ENCODE results near the gene SERAC1. TPM values are rescaled to one million over a fixed set of nuclear protein-coding genes. Genes with fewer than 3 reads are reported as not detected.

The SERAC1 gene
- total and polyA plus RNA-seq, 4 donors = 2.0 to 4.4 (median 2.3) TPM

- Histone ChIP-seq H3K36me3 (ENCODE audit: control insufficient read depth in 4 of 4, insufficient read depth in 3 of 4, low read depth in 1 of 4, low read length in 3 of 4) (peaks cover 6 to 50% (median 23%) of the 10 kb centered on the region in 4 donors), H3K4me1 (ENCODE audit: control insufficient read depth in 4 of 4, insufficient read depth in 4 of 4, low read length in 3 of 4) (no peaks in the 10 kb centered on the region), H3K9me3 (ENCODE audit: control insufficient read depth in 4 of 4, low read length in 3 of 4) (no peaks in the 10 kb centered on the region), H3K9ac (ENCODE audit: low read depth in 1 of 2, low read length in 2 of 2) (no peak overlapping the region), H3K27ac (ENCODE audit: low read depth in 1 of 2, low read length in 2 of 2) (no peak overlapping the region), H3K27me3 (ENCODE audit: control insufficient read depth in 4 of 4, insufficient read depth in 4 of 4, low read length in 3 of 4) (no peaks in the 10 kb centered on the region), H3K4me3 (ENCODE audit: low read depth in 1 of 3, low read length in 3 of 3) (no peak overlapping the region)
- 94% methylated on average over 6 of the region's 6 CpGs for WGBS
- TF ChIP-seq ATF3 (IDR thresholded peaks at IDR 0.05) = no peak
- no peak for TF ChIP-seq SP1 (IDR thresholded peaks at IDR 0.05)
- no peak for TF ChIP-seq ZBTB33 (IDR thresholded peaks at IDR 0.05)
- TF ChIP-seq GABPA (IDR thresholded peaks at IDR 0.05 in 1 of 2, conservative IDR thresholded peaks at IDR 0.05 in 1 of 2) = no peak
- TF ChIP-seq, protein P1, sequence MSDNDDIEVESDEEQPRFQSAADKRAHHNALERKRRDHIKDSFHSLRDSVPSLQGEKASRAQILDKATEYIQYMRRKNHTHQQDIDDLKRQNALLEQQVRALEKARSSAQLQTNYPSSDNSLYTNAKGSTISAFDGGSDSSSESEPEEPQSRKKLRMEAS (IDR thresholded peaks at IDR 0.05) = no peak
- no peak for TF ChIP-seq EGR1 (IDR thresholded peaks at IDR 0.05; ENCODE audit: low read depth in 2 of 2)
- TF ChIP-seq HNF4A (conservative IDR thresholded peaks at IDR 0.05) = no peak
- TF ChIP-seq TAF1 (conservative IDR thresholded peaks at IDR 0.05) = no peak
- no peak for TF ChIP-seq FOXA2 (IDR thresholded peaks at IDR 0.05)
- TF ChIP-seq, protein P2, sequence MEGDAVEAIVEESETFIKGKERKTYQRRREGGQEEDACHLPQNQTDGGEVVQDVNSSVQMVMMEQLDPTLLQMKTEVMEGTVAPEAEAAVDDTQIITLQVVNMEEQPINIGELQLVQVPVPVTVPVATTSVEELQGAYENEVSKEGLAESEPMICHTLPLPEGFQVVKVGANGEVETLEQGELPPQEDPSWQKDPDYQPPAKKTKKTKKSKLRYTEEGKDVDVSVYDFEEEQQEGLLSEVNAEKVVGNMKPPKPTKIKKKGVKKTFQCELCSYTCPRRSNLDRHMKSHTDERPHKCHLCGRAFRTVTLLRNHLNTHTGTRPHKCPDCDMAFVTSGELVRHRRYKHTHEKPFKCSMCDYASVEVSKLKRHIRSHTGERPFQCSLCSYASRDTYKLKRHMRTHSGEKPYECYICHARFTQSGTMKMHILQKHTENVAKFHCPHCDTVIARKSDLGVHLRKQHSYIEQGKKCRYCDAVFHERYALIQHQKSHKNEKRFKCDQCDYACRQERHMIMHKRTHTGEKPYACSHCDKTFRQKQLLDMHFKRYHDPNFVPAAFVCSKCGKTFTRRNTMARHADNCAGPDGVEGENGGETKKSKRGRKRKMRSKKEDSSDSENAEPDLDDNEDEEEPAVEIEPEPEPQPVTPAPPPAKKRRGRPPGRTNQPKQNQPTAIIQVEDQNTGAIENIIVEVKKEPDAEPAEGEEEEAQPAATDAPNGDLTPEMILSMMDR (IDR thresholded peaks at IDR 0.05; ENCODE audit: low read depth, low read length, missing input control) = no peak
- TF ChIP-seq HNF4G (IDR thresholded peaks at IDR 0.05) = no peak
- TF ChIP-seq, protein P3, sequence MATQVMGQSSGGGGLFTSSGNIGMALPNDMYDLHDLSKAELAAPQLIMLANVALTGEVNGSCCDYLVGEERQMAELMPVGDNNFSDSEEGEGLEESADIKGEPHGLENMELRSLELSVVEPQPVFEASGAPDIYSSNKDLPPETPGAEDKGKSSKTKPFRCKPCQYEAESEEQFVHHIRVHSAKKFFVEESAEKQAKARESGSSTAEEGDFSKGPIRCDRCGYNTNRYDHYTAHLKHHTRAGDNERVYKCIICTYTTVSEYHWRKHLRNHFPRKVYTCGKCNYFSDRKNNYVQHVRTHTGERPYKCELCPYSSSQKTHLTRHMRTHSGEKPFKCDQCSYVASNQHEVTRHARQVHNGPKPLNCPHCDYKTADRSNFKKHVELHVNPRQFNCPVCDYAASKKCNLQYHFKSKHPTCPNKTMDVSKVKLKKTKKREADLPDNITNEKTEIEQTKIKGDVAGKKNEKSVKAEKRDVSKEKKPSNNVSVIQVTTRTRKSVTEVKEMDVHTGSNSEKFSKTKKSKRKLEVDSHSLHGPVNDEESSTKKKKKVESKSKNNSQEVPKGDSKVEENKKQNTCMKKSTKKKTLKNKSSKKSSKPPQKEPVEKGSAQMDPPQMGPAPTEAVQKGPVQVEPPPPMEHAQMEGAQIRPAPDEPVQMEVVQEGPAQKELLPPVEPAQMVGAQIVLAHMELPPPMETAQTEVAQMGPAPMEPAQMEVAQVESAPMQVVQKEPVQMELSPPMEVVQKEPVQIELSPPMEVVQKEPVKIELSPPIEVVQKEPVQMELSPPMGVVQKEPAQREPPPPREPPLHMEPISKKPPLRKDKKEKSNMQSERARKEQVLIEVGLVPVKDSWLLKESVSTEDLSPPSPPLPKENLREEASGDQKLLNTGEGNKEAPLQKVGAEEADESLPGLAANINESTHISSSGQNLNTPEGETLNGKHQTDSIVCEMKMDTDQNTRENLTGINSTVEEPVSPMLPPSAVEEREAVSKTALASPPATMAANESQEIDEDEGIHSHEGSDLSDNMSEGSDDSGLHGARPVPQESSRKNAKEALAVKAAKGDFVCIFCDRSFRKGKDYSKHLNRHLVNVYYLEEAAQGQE (IDR thresholded peaks at IDR 0.05) = no peak
- TF ChIP-seq YY1 (IDR thresholded peaks at IDR 0.05) = no peak
- TF ChIP-seq NR2F2 (IDR thresholded peaks at IDR 0.05) = no peak
- TF ChIP-seq JUND (IDR thresholded peaks at IDR 0.05) = no peak
- no peak for TF ChIP-seq RXRA (IDR thresholded peaks at IDR 0.05)
- TF ChIP-seq FOXA1 (IDR thresholded peaks at IDR 0.05) = no peak
- TF ChIP-seq RAD21 (IDR thresholded peaks at IDR 0.05) = no peak
- DNase-seq (ENCODE audit: low spot score) = no peak
Observed at GRCh38 chr6:158081657-158081935, 86.5 kb downstream of the SERAC1 start.
